ENCODE measurements around the gene ATP5MG. TPM values are rescaled to one million over a fixed set of nuclear protein-coding genes. Genes with fewer than 3 reads are reported as not detected.
"Not testable (repeated sequence)": the region's sequence is repeated elsewhere in the genome, so short reads cannot be mapped to it uniquely, and the experiment has no call there.

ATP5MG gene
- total RNA-seq, 1 donor from 2014 or later = 272 TPM

DNA sequence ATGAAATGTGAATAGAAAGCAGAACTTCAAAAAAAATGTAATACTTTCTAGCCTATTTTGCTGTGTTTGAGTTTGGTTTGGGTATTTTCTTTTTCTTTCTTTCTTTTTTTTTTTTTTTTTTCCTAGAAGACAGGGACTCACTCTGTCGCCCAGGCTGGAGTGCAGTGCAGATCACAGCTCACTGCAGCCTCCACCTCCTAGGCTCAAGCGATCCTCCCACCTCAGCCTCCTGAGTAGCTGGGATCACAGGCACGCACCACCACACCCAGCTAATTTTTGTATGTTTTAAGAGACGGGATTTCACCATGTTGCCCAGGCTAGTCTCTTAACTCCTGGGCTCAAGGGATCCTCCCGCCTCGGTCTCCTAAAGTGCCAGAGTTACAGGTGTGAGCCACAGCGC lies 1.2 kb downstream of the ATP5MG start:
- intact Hi-C loops (cut with micrococcal nuclease) = not testable (repeated sequence)

DNA sequence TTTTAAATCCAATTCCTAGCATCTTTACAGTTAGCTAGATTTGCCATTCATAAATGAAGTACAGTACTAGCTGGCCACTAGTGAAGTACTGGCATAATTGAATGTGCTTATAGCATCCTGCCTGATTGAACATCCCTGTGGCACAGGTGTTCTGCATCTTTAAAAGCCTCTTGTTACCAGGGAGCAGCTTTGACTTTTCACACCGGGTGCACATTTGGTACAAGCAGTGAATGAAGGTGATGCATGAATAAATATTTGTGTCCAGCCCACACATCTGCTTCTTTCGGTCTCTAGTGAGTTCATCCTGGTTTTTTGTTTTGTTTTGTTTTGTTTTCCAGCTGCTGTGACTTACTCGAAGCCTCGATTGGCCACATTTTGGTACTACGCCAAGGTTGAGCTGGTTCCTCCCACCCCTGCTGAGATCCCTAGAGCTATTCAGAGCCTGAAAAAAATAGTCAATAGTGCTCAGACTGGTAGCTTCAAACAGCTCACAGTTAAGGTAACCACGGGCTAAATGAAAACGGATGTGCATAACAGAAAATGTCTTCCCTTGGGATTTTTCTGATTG lies 5.3 kb downstream of the ATP5MG start:
- intact Hi-C loops (cut with micrococcal nuclease) = no loop called here

DNA sequence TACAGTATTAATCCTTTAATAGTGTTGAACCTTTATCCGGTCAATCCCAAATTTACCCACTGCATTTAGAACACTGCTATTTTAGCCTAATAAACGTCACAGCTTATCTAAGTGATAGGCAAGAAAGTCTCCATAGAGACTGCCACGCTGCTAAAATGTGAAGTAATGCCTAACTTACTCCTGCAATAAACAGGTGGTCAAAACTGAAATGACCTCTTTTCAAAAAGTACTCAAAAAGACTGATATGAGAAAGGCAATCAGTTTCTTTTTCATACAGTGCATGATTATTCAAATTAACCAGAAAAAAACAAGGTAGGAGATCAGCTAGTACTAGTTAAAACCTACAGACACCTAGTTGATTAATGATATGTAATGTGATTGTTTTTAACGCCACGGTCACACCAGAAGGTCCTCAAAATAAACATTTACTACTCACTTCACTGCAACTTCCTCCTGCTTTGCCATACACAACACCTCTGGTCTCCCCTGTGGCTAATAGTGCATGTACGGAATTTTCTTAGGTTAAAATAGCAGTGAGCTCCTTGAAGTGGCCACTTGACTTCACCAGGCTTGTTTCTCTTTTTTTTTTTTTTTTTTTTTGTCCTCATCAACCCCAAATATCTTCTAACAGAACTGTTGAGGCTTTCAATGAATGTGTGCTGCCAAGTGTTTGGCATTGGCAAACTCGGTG lies 8.8 kb downstream of the ATP5MG start:
- intact Hi-C loops (cut with micrococcal nuclease) = no loop called here

DNA sequence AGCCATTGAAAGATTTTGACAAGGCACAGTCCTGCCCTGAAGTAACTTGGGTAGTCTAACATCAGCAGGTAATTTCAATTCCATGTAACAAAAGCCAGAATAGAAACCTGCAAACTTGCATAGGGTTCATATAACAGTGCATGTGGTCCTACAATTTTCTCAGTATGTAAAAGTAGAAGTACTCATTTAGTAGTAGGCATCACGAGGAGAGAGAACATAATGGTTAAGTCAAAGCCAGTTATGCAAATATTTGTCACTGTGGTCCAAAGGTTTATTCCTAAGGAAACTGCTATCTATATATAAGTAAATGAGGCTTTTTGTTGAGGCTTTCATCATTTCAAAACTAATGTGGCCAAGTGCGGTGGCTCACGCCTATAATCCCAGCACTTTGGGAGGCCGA lies 10.1 kb downstream of the ATP5MG start:
- intact Hi-C loops (cut with micrococcal nuclease) = no loop called here

DNA sequence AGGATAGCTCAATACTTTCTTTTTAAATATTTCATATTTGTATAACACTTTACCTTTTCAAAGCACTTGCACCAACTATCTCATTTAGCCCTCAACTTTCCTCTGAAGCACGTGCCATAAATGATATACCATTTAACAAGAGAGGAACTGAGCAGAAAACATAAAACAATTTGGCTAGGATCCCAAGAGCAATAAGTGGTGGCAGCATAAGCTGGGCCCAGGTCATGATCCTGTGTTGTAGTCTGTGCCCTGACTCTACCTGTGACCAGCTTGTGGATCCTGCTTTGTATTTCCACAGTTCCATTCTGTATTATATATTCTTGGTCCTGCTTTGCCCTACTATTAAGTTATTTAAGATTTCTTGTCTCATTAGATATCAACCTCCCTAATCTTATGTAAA lies 11.5 kb downstream of the ATP5MG start:
- intact Hi-C loops (cut with micrococcal nuclease) = no loop called here

DNA sequence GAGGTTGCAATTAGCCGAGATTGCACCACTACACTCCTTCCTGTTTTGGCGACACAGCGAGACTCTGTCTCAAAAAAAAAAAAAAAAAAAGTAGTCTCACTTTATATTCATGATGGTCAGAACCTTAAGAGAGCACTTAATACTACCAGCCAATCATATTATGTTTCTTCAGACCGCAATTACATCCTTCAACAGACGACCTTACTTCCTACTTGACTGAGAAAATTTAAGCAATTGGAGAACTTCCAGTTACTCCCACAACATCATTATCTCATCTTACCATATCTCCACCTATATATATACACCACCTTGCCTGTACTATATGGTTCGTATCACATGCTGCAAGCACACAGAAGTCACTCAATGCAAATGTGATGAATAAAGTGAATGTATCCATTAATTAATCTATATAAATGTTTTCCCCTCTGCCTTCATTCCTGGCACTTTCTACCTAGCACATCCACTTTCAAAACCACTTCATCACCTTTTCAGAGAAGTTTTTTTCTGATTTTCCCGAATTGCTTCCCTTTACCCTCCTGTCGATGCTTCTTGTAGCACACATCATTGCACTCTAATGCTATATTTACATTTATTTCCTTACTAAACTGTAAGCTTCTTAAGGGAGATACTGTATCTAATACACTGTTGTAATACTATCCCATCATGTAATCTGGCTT lies 13.8 kb downstream of the ATP5MG start:
- intact Hi-C loops (cut with micrococcal nuclease) = loop anchor here (1.0 to 2.0 kb wide), 2 partner anchors 14 to 20 kb away; partner anchors contain the start of gene ATP5MG

DNA sequence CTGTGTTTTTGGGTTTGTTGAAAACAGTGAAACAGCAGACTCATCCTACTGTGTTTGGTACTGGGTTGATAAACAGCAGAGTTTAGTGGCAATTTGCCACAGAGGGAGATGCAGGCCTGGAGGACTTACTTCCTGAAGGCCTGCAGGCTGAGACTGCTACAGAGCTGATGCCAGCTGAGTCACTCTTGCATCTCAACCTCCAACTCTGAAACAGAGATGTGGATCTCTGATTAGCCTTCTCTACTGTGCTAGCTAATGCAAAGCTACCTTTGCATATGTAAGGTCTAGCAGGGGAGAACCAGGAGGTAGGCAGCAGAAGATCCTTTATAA lies 14.3 kb downstream of the ATP5MG start:
- intact Hi-C loops (cut with micrococcal nuclease) = loop anchor here (1.0 to 2.0 kb wide), 2 partner anchors 14 to 19 kb away; partner anchors contain the start of gene ATP5MG

DNA sequence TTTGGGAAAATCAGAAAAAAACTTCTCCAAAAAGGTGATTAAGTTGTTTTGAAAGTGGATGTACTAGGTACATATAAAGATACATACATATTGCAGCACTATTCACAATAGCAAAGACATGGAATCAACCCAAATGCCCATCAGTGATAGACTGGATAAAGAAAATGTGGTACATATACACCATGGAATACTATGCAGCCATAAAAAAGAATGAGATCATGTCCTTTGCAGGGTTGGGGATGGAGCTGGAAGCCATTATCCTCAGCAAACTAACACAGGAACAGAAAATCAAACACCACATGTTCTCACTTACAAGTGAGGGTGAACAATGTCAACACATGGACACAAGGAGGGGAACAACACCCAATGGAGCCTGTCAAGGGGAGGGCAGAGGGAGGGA lies 15.5 kb downstream of the ATP5MG start:
- intact Hi-C loops (cut with micrococcal nuclease) = not testable (repeated sequence)

DNA sequence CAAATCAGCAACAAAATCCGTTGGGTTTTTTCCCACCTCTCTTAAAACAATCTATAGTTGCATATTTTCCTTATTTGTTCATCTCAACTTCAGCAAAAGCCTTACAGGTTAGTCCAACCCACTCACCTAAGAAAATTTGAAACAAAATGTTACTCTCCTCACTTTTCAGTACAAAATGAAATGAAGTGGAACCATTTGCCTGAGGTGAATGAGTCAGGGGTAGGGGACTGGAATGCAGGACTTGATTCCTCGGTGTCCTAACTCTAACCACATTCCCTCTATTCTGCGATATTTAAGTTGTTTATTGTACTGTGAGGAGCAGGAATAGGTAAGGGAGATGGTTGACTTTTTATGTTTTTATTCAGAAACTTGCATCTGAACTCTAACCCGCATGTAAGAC lies 16.4 kb downstream of the ATP5MG start:
- intact Hi-C loops (cut with micrococcal nuclease) = no loop called here

DNA sequence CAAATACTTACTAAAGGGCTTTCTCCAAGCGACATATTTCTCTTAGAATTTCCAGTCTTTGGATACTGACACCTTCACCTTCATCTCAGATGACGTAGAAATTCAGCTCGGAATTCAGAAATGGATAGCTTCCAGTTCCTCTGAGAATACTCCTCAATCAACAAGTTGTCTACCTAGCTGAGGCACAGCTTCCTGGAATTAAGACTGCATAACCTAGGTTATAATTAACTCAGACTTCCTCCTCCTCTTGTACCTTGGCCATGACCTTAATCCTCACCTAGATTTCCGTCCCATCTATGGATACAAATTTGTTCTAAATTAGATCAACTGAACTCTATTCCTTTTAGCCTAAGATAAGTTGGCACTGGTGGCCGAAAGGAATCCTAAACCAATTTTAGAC lies 17.4 kb downstream of the ATP5MG start:
- intact Hi-C loops (cut with micrococcal nuclease) = no loop called here

DNA sequence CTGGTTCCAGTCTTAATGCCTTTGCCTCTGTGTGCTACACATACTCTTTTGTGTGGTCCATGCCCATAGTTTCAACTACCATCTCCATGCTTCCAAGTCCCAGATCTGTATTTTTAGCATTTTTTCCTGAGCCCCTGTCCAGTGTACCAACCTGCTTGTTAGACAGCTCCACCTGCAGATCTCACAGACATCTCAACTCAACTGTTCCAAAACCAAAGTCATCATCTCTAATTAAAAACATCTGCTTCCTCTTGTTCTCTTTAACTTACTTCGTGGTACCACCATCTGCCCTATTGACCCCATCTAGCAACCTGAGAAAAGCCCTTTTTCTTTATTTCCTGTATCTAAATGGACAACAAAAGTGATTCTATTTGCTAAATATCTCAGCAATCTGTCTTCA lies 26.3 kb downstream of the ATP5MG start:
- intact Hi-C loops (cut with micrococcal nuclease) = no loop called here

DNA sequence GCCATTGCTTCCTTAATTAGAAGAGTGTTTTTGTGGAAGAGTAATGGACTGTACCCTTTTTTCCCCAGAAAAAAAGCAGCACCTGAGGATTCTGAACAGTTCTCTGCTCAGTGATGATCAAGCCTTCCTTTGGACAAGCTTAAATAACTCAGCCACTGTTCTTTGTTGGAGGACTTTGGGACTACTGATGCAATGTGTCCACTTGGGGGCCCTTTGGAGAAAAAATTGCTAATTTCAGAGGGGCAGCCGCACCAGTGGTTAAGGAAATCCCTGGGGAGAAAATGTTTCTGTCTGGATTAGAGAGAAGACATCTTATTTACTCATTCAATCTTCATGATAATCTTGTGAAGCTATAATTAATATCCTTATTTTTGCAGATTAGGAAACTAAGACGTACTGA lies 29.6 kb downstream of the ATP5MG start:
- intact Hi-C loops (cut with micrococcal nuclease) = loop anchor here (10.0 kb wide), 2 partner anchors 444 to 834 kb away; no protein-coding TSS in a partner anchor

DNA sequence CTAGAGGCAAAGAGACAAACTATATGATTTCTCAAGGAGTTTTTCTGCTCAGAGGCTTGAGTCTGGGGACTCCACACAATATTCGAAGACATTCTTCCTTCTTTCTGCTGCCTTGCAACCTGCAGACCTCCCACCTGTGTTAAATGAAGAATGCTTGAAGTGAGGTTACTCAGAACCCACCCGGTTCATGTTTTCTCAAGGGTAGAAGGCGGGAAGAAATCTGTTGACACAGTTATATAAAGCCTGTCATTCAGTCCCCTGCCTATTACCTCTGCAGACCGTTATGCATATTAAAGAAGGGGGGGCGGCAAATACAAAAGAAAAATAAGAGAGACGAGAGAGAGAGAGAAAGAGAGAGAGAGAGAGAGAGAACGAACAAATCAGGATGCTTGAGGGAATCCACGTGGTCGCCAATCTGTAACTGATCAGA lies 32.7 kb downstream of the ATP5MG start:
- intact Hi-C loops (cut with micrococcal nuclease) = loop anchor here (2.0 to 10.0 kb wide), 5 partner anchors 19 to 831 kb away; partner anchors contain the start of genes ATP5MG and CD3E

DNA sequence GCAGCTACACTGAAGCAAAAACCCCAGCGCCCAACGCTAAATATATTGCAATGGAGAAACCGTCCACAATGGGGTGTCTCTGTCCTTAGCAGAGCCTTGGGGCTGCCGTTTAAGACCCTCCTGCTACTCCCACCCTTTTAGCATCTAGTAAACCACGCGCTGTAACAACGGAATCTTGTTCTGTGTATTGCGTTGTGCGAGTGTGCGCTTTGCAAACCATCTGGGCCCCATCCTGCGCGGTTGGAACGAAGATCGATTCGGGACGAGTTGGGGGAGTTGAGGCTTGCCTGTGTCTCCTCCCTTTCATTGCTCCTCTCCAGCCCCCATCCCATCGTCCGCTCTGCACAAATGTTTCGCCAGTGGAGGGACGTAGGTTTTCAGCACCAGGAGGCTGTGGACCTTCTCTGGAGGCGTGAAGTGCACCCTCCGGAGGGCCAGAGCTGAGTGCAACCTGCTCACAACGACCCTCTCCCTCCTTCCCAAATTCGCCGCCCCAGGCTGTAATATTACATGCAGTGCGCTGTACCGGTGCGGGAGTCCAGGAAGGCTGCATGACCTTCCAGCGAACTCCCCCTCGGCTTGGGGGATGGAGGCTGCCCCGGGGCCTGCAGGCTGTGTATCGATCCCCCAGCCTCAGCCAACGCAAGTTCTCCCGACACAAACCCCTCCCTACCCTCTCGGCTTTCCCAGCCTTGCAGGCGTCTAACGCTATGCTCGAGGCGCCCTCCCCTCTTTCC lies 33.3 kb downstream of the ATP5MG start:
- intact Hi-C loops (cut with micrococcal nuclease) = loop anchor here (1.0 to 10.0 kb wide), 13 partner anchors 9 to 830 kb away; partner anchors contain the start of genes ATP5MG, BCL9L, CBL and CD3E

DNA sequence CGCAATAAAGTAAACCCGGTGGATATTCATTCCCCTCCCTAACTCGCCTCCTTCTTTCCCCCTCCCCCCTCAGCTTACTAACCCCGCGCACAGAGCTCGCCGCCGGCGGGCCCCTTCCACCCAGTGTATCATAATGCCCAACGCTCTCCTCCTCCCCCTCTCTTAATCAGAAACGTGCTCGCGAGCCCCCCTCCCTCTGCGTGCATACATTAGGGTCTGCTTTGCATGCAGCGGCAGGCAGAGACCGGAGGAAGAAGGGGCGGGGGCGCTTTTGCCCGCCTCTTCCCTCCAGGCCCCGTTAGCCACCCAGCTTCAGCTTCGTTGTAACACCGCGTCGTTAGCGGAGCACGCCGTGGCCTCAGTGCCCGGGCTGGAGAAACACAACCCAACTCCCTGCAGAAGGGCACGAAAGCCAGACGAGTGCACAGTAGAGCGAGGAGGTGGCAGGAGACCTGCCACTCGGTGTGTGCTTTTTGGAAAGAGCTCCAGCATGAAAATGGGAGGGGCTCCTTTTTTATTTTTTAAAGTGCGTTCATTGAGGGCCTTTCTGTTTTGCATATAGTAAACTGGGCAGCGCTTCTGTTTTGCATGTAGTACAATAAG lies 34.0 kb downstream of the ATP5MG start:
- intact Hi-C loops (cut with micrococcal nuclease) = loop anchor here (1.0 to 10.0 kb wide), 13 partner anchors 8 to 829 kb away; partner anchors contain the start of genes ATP5MG, BCL9L, CBL and CD3E

DNA sequence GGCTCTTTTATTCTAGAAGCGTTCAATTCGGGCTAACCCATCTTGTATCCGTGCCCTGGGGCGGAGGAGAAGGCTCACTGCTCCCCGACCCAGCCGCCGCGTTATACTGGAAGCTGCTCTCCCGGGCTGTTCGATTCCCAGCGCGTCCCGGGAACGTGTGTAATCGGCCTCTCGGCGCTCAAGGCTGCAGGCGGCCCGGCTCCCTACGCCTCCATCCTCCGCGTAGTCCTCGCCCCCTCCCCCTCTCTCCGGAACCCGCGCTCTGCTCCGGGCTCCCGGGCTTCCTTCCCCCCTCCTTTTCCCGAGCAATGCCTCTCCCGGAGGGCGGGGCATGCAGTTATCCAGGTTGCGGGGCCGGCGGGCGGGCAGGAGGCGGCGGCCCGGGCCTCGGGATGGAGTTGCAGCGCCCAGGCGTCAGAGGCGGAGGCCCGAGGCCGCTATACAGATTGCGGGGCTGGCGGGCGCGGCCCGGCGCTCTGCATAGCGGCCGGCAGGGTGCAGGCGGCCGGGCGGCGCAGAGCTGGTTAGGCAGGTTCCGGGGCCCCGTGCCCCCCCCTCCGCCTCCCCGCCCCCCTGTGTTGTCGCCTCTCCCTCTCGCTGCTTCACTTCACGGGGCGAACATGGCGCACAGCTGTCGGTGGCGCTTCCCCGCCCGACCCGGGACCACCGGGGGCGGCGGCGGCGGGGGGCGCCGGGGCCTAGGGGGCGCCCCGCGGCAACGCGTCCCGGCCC lies 34.7 kb downstream of the ATP5MG start, which contains the start of gene KMT2A:
Gene KMT2A, plus strand, starts transcription at position 600 of the 732 bp plus-strand sequence. Its CDS starts 21 bp downstream, at position 621.
- intact Hi-C loops (cut with micrococcal nuclease) = loop anchor here (1.0 to 10.0 kb wide), 14 partner anchors 7 to 829 kb away; partner anchors contain the start of genes ATP5MG, BCL9L, CBL and CD3E

DNA sequence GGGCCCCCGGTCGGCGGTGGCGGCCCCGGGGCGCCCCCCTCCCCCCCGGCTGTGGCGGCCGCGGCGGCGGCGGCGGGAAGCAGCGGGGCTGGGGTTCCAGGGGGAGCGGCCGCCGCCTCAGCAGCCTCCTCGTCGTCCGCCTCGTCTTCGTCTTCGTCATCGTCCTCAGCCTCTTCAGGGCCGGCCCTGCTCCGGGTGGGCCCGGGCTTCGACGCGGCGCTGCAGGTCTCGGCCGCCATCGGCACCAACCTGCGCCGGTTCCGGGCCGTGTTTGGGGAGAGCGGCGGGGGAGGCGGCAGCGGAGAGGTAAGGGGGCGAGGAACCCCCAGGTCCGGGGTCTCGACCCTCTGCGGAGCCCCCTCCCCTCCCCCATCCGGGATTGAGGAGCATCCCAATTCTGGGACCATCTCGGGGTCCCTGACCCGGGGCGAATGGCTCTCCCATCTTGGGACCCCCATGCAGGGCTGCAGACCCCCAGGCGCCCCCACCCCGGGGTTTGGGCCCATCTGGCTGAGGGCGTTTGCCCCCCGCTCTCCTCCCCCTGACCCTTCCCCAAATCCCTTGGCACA lies 35.3 kb downstream of the ATP5MG start:
- intact Hi-C loops (cut with micrococcal nuclease) = loop anchor here (1.0 to 10.0 kb wide), 9 partner anchors 194 to 828 kb away; partner anchors contain the start of genes BCL9L, CBL, DPAGT1 and RPS25

DNA sequence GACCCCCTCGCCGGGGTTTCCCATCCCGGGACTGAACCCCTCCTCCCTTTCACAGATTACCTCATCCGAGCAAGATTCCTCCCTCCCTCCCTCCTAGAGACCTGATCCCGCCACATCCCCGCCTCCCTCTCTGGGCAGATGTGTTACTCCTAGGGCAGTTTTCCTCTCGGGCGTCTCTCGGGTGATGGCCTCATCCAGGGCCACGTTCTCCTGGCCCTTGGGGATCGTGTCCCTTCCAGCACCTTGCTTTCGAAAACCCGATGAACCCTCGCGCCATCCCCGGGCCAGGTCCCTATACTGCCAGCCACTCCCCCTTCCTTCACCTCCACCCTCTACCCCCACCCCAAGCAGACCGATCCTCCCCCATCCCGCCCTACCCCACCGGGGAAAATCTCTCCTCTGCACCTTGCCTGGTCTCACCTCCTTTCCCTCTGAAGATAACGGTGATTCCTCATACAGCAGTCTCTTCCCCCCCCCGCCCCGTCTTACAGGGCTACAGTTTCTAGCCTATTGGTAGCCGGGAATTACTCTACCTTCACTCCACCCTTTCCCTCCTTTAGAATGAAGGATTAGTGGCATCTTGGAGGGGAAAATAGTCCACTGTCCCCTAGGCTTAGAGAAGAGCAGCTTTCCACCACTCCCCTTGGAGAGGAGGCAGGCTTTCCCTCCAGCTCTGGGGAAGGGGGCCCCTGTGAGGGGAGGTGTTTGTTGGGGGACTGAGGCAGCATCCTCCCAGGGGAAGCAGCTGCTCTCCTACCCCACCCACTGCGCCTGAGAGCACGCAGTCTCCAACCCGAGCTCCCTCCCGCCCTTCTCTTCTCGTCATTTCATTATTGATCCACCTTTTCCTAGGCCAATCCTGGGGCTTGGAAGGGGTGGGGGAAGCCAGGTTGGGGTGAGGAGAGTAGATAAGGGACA lies 36.1 kb downstream of the ATP5MG start:
- intact Hi-C loops (cut with micrococcal nuclease) = loop anchor here (1.0 to 10.0 kb wide), 13 partner anchors 11 to 827 kb away; partner anchors contain the start of genes ATP5MG, BCL9L, CBL and CD3D
